Endothelial cell of umbilical vein (primary cell): ENCODE data around the gene WBP2. TPM values are rescaled to one million over a fixed set of nuclear protein-coding genes. Genes with fewer than 3 reads are reported as not detected.

Experiments
- BruUV-seq: library from RNA; stranded (reverse); fragments of 400-500 nt; replicated peaks from 2 replicates; lab custom pipeline; 2021; lab: Mats Ljungman, UMichigan
- CTCF ChIA-PET: fragments of 300-600, 350-600 bp; sonication (Branson Sonifier 250); formaldehyde crosslinking; loops from one replicate; lab custom pipeline; 2021; ENCODE audit warnings: antibody characterized with exemption, inconsistent platforms; lab: Charles Lee
- POLR2A ChIA-PET: fragments of 300-600, 350-600 bp; sonication (Branson Sonifier 250); formaldehyde crosslinking; loops from one replicate; lab custom pipeline; 2021; ENCODE audit warnings: antibody characterized with exemption, inconsistent platforms; lab: Charles Lee
- DNase-seq: peaks from one replicate; pipeline ENCODE4 v3.0.0-alpha.2; 2011; ENCODE audit warnings: low read depth, low spot score
- FAIRE-seq: peaks from 2 replicates; lab custom pipeline; 2011; peaks lifted over from hg19 to GRCh38; lab: Jason Lieb, UNC
- H2AFZ ChIP-seq: 2 replicates; pipeline ENCODE4 v1.6.0; 2012; ENCODE audit warnings: low read depth, low read length, control low read depth, inconsistent platforms
- H3K27ac ChIP-seq: 2 replicates; pipeline ENCODE4 v1.5.1; 2011; ENCODE audit warnings: low read depth, mild to moderate bottlenecking, control low read depth, low read length, moderate library complexity; ENCODE audit not compliant: insufficient read depth
- H3K27me3 ChIP-seq, 2 experiments: 2 replicates each; pipeline versions ENCODE4 v1.6.0 to v1.6.1; 2011; ENCODE audit warnings: low read length in 2 of 2, mixed read lengths in 1 of 2; ENCODE audit not compliant: control insufficient read depth in 2 of 2, insufficient read depth in 2 of 2
- H3K36me3 ChIP-seq, 2 experiments: 2 replicates in 1 of 2; 3 replicates in 1 of 2; pipeline ENCODE4 v1.5.1; 2011; ENCODE audit warnings: low read length in 2 of 2, mild to moderate bottlenecking in 1 of 2, moderate library complexity in 1 of 2; ENCODE audit not compliant: control insufficient read depth in 2 of 2, insufficient read depth in 2 of 2; ENCODE audit errors: extremely low read depth in 1 of 2
- H3K4me1 ChIP-seq: 3 replicates; pipeline ENCODE4 v1.5.1; 2011; ENCODE audit warnings: mild to moderate bottlenecking, low read length; ENCODE audit not compliant: control insufficient read depth, insufficient read depth; ENCODE audit errors: extremely low read depth
- H3K4me2 ChIP-seq: 2 replicates; pipeline ENCODE4 v1.6.1; 2011; ENCODE audit warnings: low read length, control low read depth, mixed read lengths; ENCODE audit not compliant: insufficient read depth
- H3K4me3 ChIP-seq, 3 experiments: fragments of 200-600 bp in 1 of 3; sonication (generic), shearing (Covaris generic) in 1 of 3; replicated peaks in 1 of 3; 2 replicates each; pipeline ENCODE4 v1.5.1; 2011 to 2016; ENCODE audit warnings: control low read depth in 3 of 3, low read length in 3 of 3, mild to moderate bottlenecking in 2 of 3, inconsistent platforms in 1 of 3, low read depth in 1 of 3, moderate library complexity in 1 of 3; ENCODE audit not compliant: insufficient read depth in 1 of 3
- H3K79me2 ChIP-seq: 2 replicates; pipeline ENCODE4 v1.6.0; 2012; ENCODE audit warnings: low read length, inconsistent platforms; ENCODE audit not compliant: control insufficient read depth, insufficient read depth
- H3K9ac ChIP-seq: replicated peaks from 2 replicates; pipeline ENCODE3; 2011; ENCODE audit warnings: low read length, control low read depth; ENCODE audit not compliant: insufficient read depth; ENCODE audit errors: extremely low read depth
- H3K9me1 ChIP-seq: replicated peaks from 3 replicates; pipeline ENCODE4 v1.6.0; 2011; ENCODE audit warnings: mild to moderate bottlenecking, low read length; ENCODE audit not compliant: control insufficient read depth, insufficient read depth; ENCODE audit errors: extremely low read depth
- H3K9me3 ChIP-seq: replicated peaks from 2 replicates; pipeline ENCODE4 v1.5.1; 2012; ENCODE audit warnings: low read length, inconsistent platforms; ENCODE audit not compliant: control insufficient read depth, insufficient read depth
- H4K20me1 ChIP-seq: replicated peaks from 2 replicates; pipeline ENCODE3; 2011; ENCODE audit warnings: mild to moderate bottlenecking, low read length; ENCODE audit not compliant: control insufficient read depth, insufficient read depth; ENCODE audit errors: extremely low read depth
- CTCF ChIP-seq, 2 donors: IDR thresholded peaks; 1 replicate in 1 of 2; 2 replicates in 1 of 2; pipeline ENCODE4 v1.5.1; 2011; ENCODE audit warnings: low read length in 2 of 2, mild to moderate bottlenecking in 2 of 2, moderate library complexity in 2 of 2, control low read depth in 1 of 2, inconsistent platforms in 1 of 2, low read depth in 1 of 2; ENCODE audit not compliant: insufficient read depth in 1 of 2; ENCODE audit errors: extremely low read depth in 1 of 2
- GATA2 ChIP-seq: IDR thresholded peaks from 2 replicates; pipeline ENCODE4 v1.7.0; 2011; ENCODE audit warnings: low read depth, mild to moderate bottlenecking, moderate library complexity, mixed read lengths, low read length; ENCODE audit not compliant: insufficient read length, insufficient read depth
- POLR2AphosphoS5 ChIP-seq: IDR thresholded peaks from 2 replicates; pipeline ENCODE4 v1.6.1; 2012; ENCODE audit warnings: low read depth, mild to moderate bottlenecking, control low read depth, low read length, moderate library complexity; ENCODE audit not compliant: insufficient read depth
- dilution Hi-C: fragments of 300-500 bp; cut with MboI; formaldehyde crosslinking; loops from one replicate; pipeline ENCODE4 v1.15.0; 2019; ENCODE audit warnings: low sequenced_read_pairs; ENCODE audit not compliant: extremely low pct_ligation_motif_present
- intact Hi-C: fragments of 100-400 bp; cut with micrococcal nuclease; formaldehyde crosslinking; loops from one replicate; pipeline ENCODE4 v1.10.0; 2022
- polyA plus RNA-seq, 4 experiments: library from polyadenylated mRNA; depleted of rRNA in 3 of 4; stranded (reverse) in 3 of 4; unstranded in 1 of 4; fragments of >200 nt; gene quantifications; 2 replicates each; pipeline versions ENCODE4 v1.2.1 to v1.2.3, GENCODE V29; 2011 to 2012; ENCODE audit warnings: missing spikeins in 1 of 4
- total RNA-seq: library from RNA; stranded (reverse); gene quantifications from 2 replicates; pipeline ENCODE4 v1.2.3, GENCODE V29; 2021

WBP2 gene
- total and polyA plus RNA-seq, 2 donors (not counting 3 experiments of a cell fraction or from before 2014, with no cell fraction given): 81.5 to 126 TPM

DNA sequence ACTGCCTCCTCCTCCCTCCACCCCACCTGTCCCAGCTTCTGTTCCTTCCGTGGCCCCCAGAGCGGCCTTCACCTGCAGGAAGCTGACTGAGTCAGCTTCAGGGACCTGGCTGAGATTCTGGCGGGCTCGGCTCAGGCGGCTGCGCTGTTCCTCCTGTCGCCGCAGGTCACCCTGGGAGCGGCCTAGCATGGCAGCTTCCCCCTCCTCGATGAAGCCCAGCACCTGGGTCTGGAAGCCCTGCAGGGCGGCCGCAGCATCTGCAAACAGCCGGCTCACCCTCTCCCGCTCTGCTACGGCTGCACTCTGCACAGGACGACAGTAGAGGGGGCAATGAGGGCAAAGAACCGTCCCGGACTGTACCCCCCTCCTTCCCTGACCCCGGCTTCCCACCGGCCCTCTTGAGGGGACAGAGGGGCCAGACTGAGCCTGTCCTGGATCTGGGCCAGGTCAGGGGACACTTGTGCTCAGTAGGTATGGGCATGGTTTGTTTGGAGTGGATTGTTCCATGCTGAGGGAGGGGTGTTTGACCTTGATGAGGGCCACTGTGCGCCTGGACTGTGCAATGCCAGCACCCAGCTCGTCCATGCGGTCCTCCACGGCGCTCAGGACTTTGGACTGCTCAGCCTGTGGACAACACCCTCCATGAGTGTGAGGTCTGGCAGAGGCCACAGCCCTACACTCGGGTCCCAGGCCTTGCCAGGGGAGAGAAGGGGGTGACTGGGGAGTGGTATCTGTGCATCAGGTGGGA is 21.2 kb upstream of the WBP2 start:
- Histone ChIP-seq H3K9ac (peak overlapping the region; percentile 65), H3K9me1 (no peaks in the 10 kb centered on the region), H3K36me3 (peaks cover 3 to 18% of the 10 kb centered on the region in 2 experiments), H3K4me3 (peak overlapping the region in 2 of 3 experiments; percentile 32 to 67), H3K27me3 (no peaks in the 10 kb centered on the region), H2AFZ (no peak overlapping the region), H3K9me3 (no peaks in the 10 kb centered on the region), H3K4me1 (peaks cover 41% of the 10 kb centered on the region), H3K79me2 (peaks cover 6% of the 10 kb centered on the region), H4K20me1 (no peaks in the 10 kb centered on the region), H3K27ac (peak overlapping the region; percentile 70), H3K4me2 (peak overlapping the region; percentile 50)
- dilution Hi-C loops (no loop called here), intact Hi-C loops (loop anchor here (2.0 kb wide), 2 partner anchors 28 to 32 kb away; partner anchors contain the start of genes MRPL38 and UNC13D)
- DNase-seq: peak; percentile 40
- no TSS peak for BruUV-seq
- peak in 1 of 2 donors; percentile 41 for TF ChIP-seq CTCF (IDR thresholded peaks at IDR 0.05; ENCODE audit: extremely low read depth in 1 of 2, insufficient read depth in 1 of 2, low read depth in 1 of 2, low read length in 2 of 2)
- peak; percentile 55 for TF ChIP-seq POLR2AphosphoS5
- TF ChIP-seq GATA2: no peak
- FAIRE-seq: peak; percentile 89
- POLR2A ChIA-PET: interaction anchor here (0.9 to 3.0 kb wide), 3 partner anchors 18 to 96 kb away, joined by 4 to 19 read pairs (median 17); partner anchors contain the start of gene WBP2
- CTCF ChIA-PET: interaction anchor here (0.6 to 10.3 kb wide), 10 partner anchors 16 to 112 kb away, joined by 3 to 241 read pairs (median 4); partner anchors contain the start of genes TRIM65, UNC13D and WBP2
